ENCODE measurements around the gene ADGRV1. TPM values are rescaled to one million over a fixed set of nuclear protein-coding genes. Genes with fewer than 3 reads are reported as not detected.
"Not testable (repeated sequence)": the region's sequence is repeated elsewhere in the genome, so short reads cannot be mapped to it uniquely, and the experiment has no call there.

Gene ADGRV1
- total and polyA plus RNA-seq, 7 donors: 0.05 to 0.83 (median 0.11) TPM; not detected in 1

- TF ChIP-seq CTCF (IDR thresholded peaks at IDR 0.05): no peak
- Histone ChIP-seq H3K4me1 (no peaks in the 10 kb centered on the region), H3K4me3 (no peak overlapping the region), H3K27me3 (ENCODE audit: insufficient read depth in 3 of 3, low read length in 2 of 3) (no peaks in the 10 kb centered on the region), H3K9me3 (no peaks in the 10 kb centered on the region), H3K36me3 (ENCODE audit: insufficient read depth in 1 of 2, low read depth in 1 of 2) (no peaks in the 10 kb centered on the region), H3K27ac (no peak overlapping the region)
- ATAC-seq (no peak), DNase-seq (no peak)
- intact Hi-C loops (cut with DNase I): no loop called here
- 46 to 85% (median 83%) methylated on average over 3 of the region's 3 CpGs for WGBS, 3 donors
Measured at GRCh38 chr5:90916947-90917800, 358.6 kb downstream of the ADGRV1 start.

GRCh38 chr5:90917928-90918668 lies 359.5 kb downstream of the ADGRV1 start:
- no peak for TF ChIP-seq CTCF (IDR thresholded peaks at IDR 0.05)
- no peaks in the 10 kb centered on the region for H3K9me3 ChIP-seq
- H3K4me3 ChIP-seq: no peak overlapping the region
- WGBS, 3 donors: 63 to 71% (median 64%) methylated on average over 6 of the region's 6 CpGs
- no peaks in the 10 kb centered on the region for H3K4me1 ChIP-seq
- ATAC-seq (no peak), DNase-seq (no peak)
- H3K27me3 ChIP-seq (ENCODE audit: insufficient read depth in 3 of 3, low read length in 2 of 3): no peaks in the 10 kb centered on the region
- H3K36me3 ChIP-seq (ENCODE audit: insufficient read depth in 1 of 2, low read depth in 1 of 2): no peaks in the 10 kb centered on the region
- intact Hi-C loops (cut with DNase I): no loop called here
- no peak overlapping the region for H3K27ac ChIP-seq

- Histone ChIP-seq H3K36me3 (ENCODE audit: insufficient read depth in 1 of 2, low read depth in 1 of 2) (no peaks in the 10 kb centered on the region), H3K4me3 (no peak overlapping the region), H3K27ac (no peak overlapping the region), H3K4me1 (no peaks in the 10 kb centered on the region), H3K27me3 (ENCODE audit: insufficient read depth in 3 of 3, low read length in 2 of 3) (no peaks in the 10 kb centered on the region), H3K9me3 (no peaks in the 10 kb centered on the region)
- TF ChIP-seq CTCF (IDR thresholded peaks at IDR 0.05): no peak
- DNase-seq: no peak
- WGBS, 3 donors: 75 to 88% (median 84%) methylated on average over 2 of the region's 2 CpGs
- no peak for ATAC-seq
- intact Hi-C loops (cut with DNase I): no loop called here
Measured at GRCh38 chr5:90921418-90921973, 362.9 kb downstream of the ADGRV1 start.

- 83 to 90% (median 86%) methylated on average over 2 of the region's 2 CpGs for WGBS, 3 donors
- H3K27ac ChIP-seq; intact Hi-C loops (cut with DNase I); H3K4me3 ChIP-seq; ATAC-seq; H3K36me3 ChIP-seq (ENCODE audit: insufficient read depth in 1 of 2, low read depth in 1 of 2); H3K27me3 ChIP-seq (ENCODE audit: insufficient read depth in 3 of 3, low read length in 2 of 3); H3K9me3 ChIP-seq; H3K4me1 ChIP-seq; DNase-seq: not testable (repeated sequence)
Measured at GRCh38 chr5:90924222-90924621, 365.6 kb downstream of the ADGRV1 start.

GRCh38 chr5:90929013-90929839 lies 370.6 kb downstream of the ADGRV1 start:
- H3K4me1 ChIP-seq; H3K4me3 ChIP-seq; H3K27ac ChIP-seq; DNase-seq; H3K27me3 ChIP-seq (ENCODE audit: insufficient read depth in 3 of 3, low read length in 2 of 3); H3K36me3 ChIP-seq (ENCODE audit: insufficient read depth in 1 of 2, low read depth in 1 of 2); intact Hi-C loops (cut with DNase I); H3K9me3 ChIP-seq; ATAC-seq: not testable (repeated sequence)
- WGBS, 3 donors: 88 to 92% (median 88%) methylated on average over 18 to 24 of the region's 29 CpGs
